Measurements from ENCODE around the gene COX6B2. TPM values are rescaled to one million over a fixed set of nuclear protein-coding genes. Genes with fewer than 3 reads are reported as not detected.

COX6B2 gene
- total and polyA plus RNA-seq, 2 donors, result 2.6 to 40.4 TPM

- Histone ChIP-seq H3K9me3 (ENCODE audit: control insufficient read depth in 2 of 2, insufficient read depth in 1 of 2, low read length in 1 of 2) (no peaks in the 10 kb centered on the region), H3K4me1 (ENCODE audit: control insufficient read depth in 2 of 2, insufficient read depth in 2 of 2, low read length in 2 of 2) (no peaks in the 10 kb centered on the region), H3K27me3 (ENCODE audit: control insufficient read depth in 2 of 2, insufficient read depth in 1 of 2, low read length in 1 of 2) (no peaks in the 10 kb centered on the region), H3K4me3 (ENCODE audit: low read length in 2 of 2) (no peak overlapping the region), H3K36me3 (ENCODE audit: control insufficient read depth in 2 of 2, insufficient read depth in 2 of 2, low read length in 1 of 2) (peaks cover 0 to 4% of the 10 kb centered on the region in 2 donors), H3K27ac (ENCODE audit: low read depth in 1 of 2, low read length in 1 of 2) (no peak overlapping the region)
- no peak for DNase-seq (ENCODE audit: low read depth in 6 of 9, low spot score in 9 of 9)
- WGBS, result 94% methylated on average over 18 of the region's 18 CpGs
These were observed 42.7 kb downstream of the COX6B2 start for GRCh38 chr19:55311797-55312196.

- Histone ChIP-seq H3K36me3 (ENCODE audit: control insufficient read depth in 2 of 2, insufficient read depth in 2 of 2, low read length in 1 of 2) (peaks cover 3 to 7% of the 10 kb centered on the region in 2 donors), H3K27ac (ENCODE audit: low read depth in 1 of 2, low read length in 1 of 2) (no peak overlapping the region), H3K4me1 (ENCODE audit: control insufficient read depth in 2 of 2, insufficient read depth in 2 of 2, low read length in 2 of 2) (no peaks in the 10 kb centered on the region), H3K9me3 (ENCODE audit: control insufficient read depth in 2 of 2, insufficient read depth in 1 of 2, low read length in 1 of 2) (no peaks in the 10 kb centered on the region), H3K4me3 (ENCODE audit: low read length in 2 of 2) (no peak overlapping the region), H3K27me3 (ENCODE audit: control insufficient read depth in 2 of 2, insufficient read depth in 1 of 2, low read length in 1 of 2) (no peaks in the 10 kb centered on the region)
- no peak for DNase-seq (ENCODE audit: low read depth in 6 of 9, low spot score in 9 of 9)
- WGBS, result 94% methylated on average over 9 of the region's 9 CpGs
These were observed 43.1 kb downstream of the COX6B2 start for GRCh38 chr19:55311397-55311796.

- Histone ChIP-seq H3K27ac (ENCODE audit: low read depth in 1 of 2, low read length in 1 of 2) (no peak overlapping the region), H3K4me1 (ENCODE audit: control insufficient read depth in 2 of 2, insufficient read depth in 2 of 2, low read length in 2 of 2) (peaks cover 0 to 4% of the 10 kb centered on the region in 2 donors), H3K36me3 (ENCODE audit: control insufficient read depth in 2 of 2, insufficient read depth in 2 of 2, low read length in 1 of 2) (peaks cover 5 to 8% of the 10 kb centered on the region in 2 donors), H3K4me3 (ENCODE audit: low read length in 2 of 2) (no peak overlapping the region), H3K27me3 (ENCODE audit: control insufficient read depth in 2 of 2, insufficient read depth in 1 of 2, low read length in 1 of 2) (no peaks in the 10 kb centered on the region), H3K9me3 (ENCODE audit: control insufficient read depth in 2 of 2, insufficient read depth in 1 of 2, low read length in 1 of 2) (peaks cover 0 to 2% of the 10 kb centered on the region in 2 donors)
- DNase-seq (ENCODE audit: low read depth in 6 of 9, low spot score in 9 of 9), result no peak
- 95% methylated on average over 7 of the region's 7 CpGs for WGBS
These were observed 44.0 kb downstream of the COX6B2 start for GRCh38 chr19:55310498-55310897.

- Histone ChIP-seq H3K27ac (ENCODE audit: low read depth in 1 of 2, low read length in 1 of 2) (no peak overlapping the region), H3K36me3 (ENCODE audit: control insufficient read depth in 2 of 2, insufficient read depth in 2 of 2, low read length in 1 of 2) (peaks cover 5 to 8% of the 10 kb centered on the region in 2 donors), H3K9me3 (ENCODE audit: control insufficient read depth in 2 of 2, insufficient read depth in 1 of 2, low read length in 1 of 2) (peaks cover 0 to 2% of the 10 kb centered on the region in 2 donors), H3K4me3 (ENCODE audit: low read length in 2 of 2) (no peak overlapping the region), H3K27me3 (ENCODE audit: control insufficient read depth in 2 of 2, insufficient read depth in 1 of 2, low read length in 1 of 2) (no peaks in the 10 kb centered on the region), H3K4me1 (ENCODE audit: control insufficient read depth in 2 of 2, insufficient read depth in 2 of 2, low read length in 2 of 2) (peaks cover 0 to 10% of the 10 kb centered on the region in 2 donors)
- no peak for DNase-seq (ENCODE audit: low read depth in 6 of 9, low spot score in 9 of 9)
- WGBS, result 96% methylated on average over 5 of the region's 5 CpGs
These were observed 45.1 kb downstream of the COX6B2 start for GRCh38 chr19:55309448-55309847.

GRCh38 chr19:55308281-55308680 is 46.2 kb downstream of the COX6B2 start:
- no peak overlapping the region for H3K4me3 ChIP-seq (ENCODE audit: low read length in 2 of 2)
- DNase-seq (ENCODE audit: low read depth in 6 of 9, low spot score in 9 of 9), result no peak
- H3K27ac ChIP-seq (ENCODE audit: low read depth in 1 of 2, low read length in 1 of 2), result no peak overlapping the region
- H3K27me3 ChIP-seq (ENCODE audit: control insufficient read depth in 2 of 2, insufficient read depth in 1 of 2, low read length in 1 of 2), result no peaks in the 10 kb centered on the region
- peaks cover 0 to 10% of the 10 kb centered on the region in 2 donors for H3K4me1 ChIP-seq (ENCODE audit: control insufficient read depth in 2 of 2, insufficient read depth in 2 of 2, low read length in 2 of 2)
- H3K9me3 ChIP-seq (ENCODE audit: control insufficient read depth in 2 of 2, insufficient read depth in 1 of 2, low read length in 1 of 2), result peaks cover 0 to 2% of the 10 kb centered on the region in 2 donors
- peaks cover 7 to 10% of the 10 kb centered on the region in 2 donors for H3K36me3 ChIP-seq (ENCODE audit: control insufficient read depth in 2 of 2, insufficient read depth in 2 of 2, low read length in 1 of 2)
- WGBS, result 97% methylated on average over 11 of the region's 11 CpGs

- WGBS, result 92% methylated on average over 3 of the region's 3 CpGs
- Histone ChIP-seq H3K4me3 (ENCODE audit: low read length in 2 of 2) (no peak overlapping the region), H3K27me3 (ENCODE audit: control insufficient read depth in 2 of 2, insufficient read depth in 1 of 2, low read length in 1 of 2) (no peaks in the 10 kb centered on the region), H3K36me3 (ENCODE audit: control insufficient read depth in 2 of 2, insufficient read depth in 2 of 2, low read length in 1 of 2) (peaks cover 9 to 11% of the 10 kb centered on the region in 2 donors), H3K27ac (ENCODE audit: low read depth in 1 of 2, low read length in 1 of 2) (no peak overlapping the region), H3K4me1 (ENCODE audit: control insufficient read depth in 2 of 2, insufficient read depth in 2 of 2, low read length in 2 of 2) (peaks cover 5 to 17% of the 10 kb centered on the region in 2 donors), H3K9me3 (ENCODE audit: control insufficient read depth in 2 of 2, insufficient read depth in 1 of 2, low read length in 1 of 2) (peaks cover 0 to 2% of the 10 kb centered on the region in 2 donors)
- no peak for DNase-seq (ENCODE audit: low read depth in 6 of 9, low spot score in 9 of 9)
These were observed 47.8 kb downstream of the COX6B2 start for GRCh38 chr19:55306712-55307111.

- Histone ChIP-seq H3K9me3 (ENCODE audit: control insufficient read depth in 2 of 2, insufficient read depth in 1 of 2, low read length in 1 of 2) (peaks cover 0 to 2% of the 10 kb centered on the region in 2 donors), H3K4me3 (ENCODE audit: low read length in 2 of 2) (no peak overlapping the region), H3K36me3 (ENCODE audit: control insufficient read depth in 2 of 2, insufficient read depth in 2 of 2, low read length in 1 of 2) (peaks cover 9 to 11% of the 10 kb centered on the region in 2 donors), H3K4me1 (ENCODE audit: control insufficient read depth in 2 of 2, insufficient read depth in 2 of 2, low read length in 2 of 2) (peaks cover 7 to 24% of the 10 kb centered on the region in 2 donors), H3K27me3 (ENCODE audit: control insufficient read depth in 2 of 2, insufficient read depth in 1 of 2, low read length in 1 of 2) (no peaks in the 10 kb centered on the region), H3K27ac (ENCODE audit: low read depth in 1 of 2, low read length in 1 of 2) (no peak overlapping the region)
- 98% methylated on average over 17 of the region's 17 CpGs for WGBS
- no peak for DNase-seq (ENCODE audit: low read depth in 6 of 9, low spot score in 9 of 9)
These were observed 48.4 kb downstream of the COX6B2 start for GRCh38 chr19:55305983-55306562.

- Histone ChIP-seq H3K36me3 (ENCODE audit: control insufficient read depth in 2 of 2, insufficient read depth in 2 of 2, low read length in 1 of 2) (peaks cover 9 to 11% of the 10 kb centered on the region in 2 donors), H3K4me3 (ENCODE audit: low read length in 2 of 2) (no peak overlapping the region), H3K27ac (ENCODE audit: low read depth in 1 of 2, low read length in 1 of 2) (no peak overlapping the region), H3K9me3 (ENCODE audit: control insufficient read depth in 2 of 2, insufficient read depth in 1 of 2, low read length in 1 of 2) (peaks cover 0 to 2% of the 10 kb centered on the region in 2 donors), H3K4me1 (ENCODE audit: control insufficient read depth in 2 of 2, insufficient read depth in 2 of 2, low read length in 2 of 2) (peaks cover 7 to 24% of the 10 kb centered on the region in 2 donors), H3K27me3 (ENCODE audit: control insufficient read depth in 2 of 2, insufficient read depth in 1 of 2, low read length in 1 of 2) (no peaks in the 10 kb centered on the region)
- 87% methylated on average over 9 of the region's 9 CpGs for WGBS
- peak; percentile 33 to 76 (median 48) for DNase-seq (ENCODE audit: low read depth in 6 of 9, low spot score in 9 of 9)
These were observed 49.0 kb downstream of the COX6B2 start for GRCh38 chr19:55305491-55305890.

GRCh38 chr19:55304980-55305379 is 49.5 kb downstream of the COX6B2 start:
- WGBS, result 91% methylated on average over 14 of the region's 14 CpGs
- Histone ChIP-seq H3K4me1 (ENCODE audit: control insufficient read depth in 2 of 2, insufficient read depth in 2 of 2, low read length in 2 of 2) (peaks cover 7 to 24% of the 10 kb centered on the region in 2 donors), H3K27me3 (ENCODE audit: control insufficient read depth in 2 of 2, insufficient read depth in 1 of 2, low read length in 1 of 2) (no peaks in the 10 kb centered on the region), H3K27ac (ENCODE audit: low read depth in 1 of 2, low read length in 1 of 2) (no peak overlapping the region), H3K9me3 (ENCODE audit: control insufficient read depth in 2 of 2, insufficient read depth in 1 of 2, low read length in 1 of 2) (peaks cover 0 to 2% of the 10 kb centered on the region in 2 donors), H3K4me3 (ENCODE audit: low read length in 2 of 2) (no peak overlapping the region), H3K36me3 (ENCODE audit: control insufficient read depth in 2 of 2, insufficient read depth in 2 of 2, low read length in 1 of 2) (peaks cover 9 to 11% of the 10 kb centered on the region in 2 donors)
- no peak for DNase-seq (ENCODE audit: low read depth in 6 of 9, low spot score in 9 of 9)
